Muscle of leg (tissue), 11 donors: Measurements from ENCODE around the gene CLSTN2. TPM values are rescaled to one million over a fixed set of nuclear protein-coding genes. Genes with fewer than 3 reads are reported as not detected.

Experiments
- DNase-seq: peaks from one replicate; pipeline ENCODE4 v3.0.0; 2013
- H3K27ac ChIP-seq: one replicate; pipeline ENCODE4 v1.5.1; 2013; ENCODE audit warnings: mild to moderate bottlenecking, low read length, control low read depth
- H3K27me3 ChIP-seq: one replicate; pipeline ENCODE4 v1.6.1; 2013; ENCODE audit warnings: low read length; ENCODE audit not compliant: control insufficient read depth, insufficient read depth
- H3K36me3 ChIP-seq: one replicate; pipeline ENCODE4 v1.6.1; 2013; ENCODE audit warnings: low read length; ENCODE audit not compliant: control insufficient read depth, insufficient read depth
- H3K4me1 ChIP-seq: one replicate; pipeline ENCODE4 v1.6.1; 2013; ENCODE audit warnings: low read length; ENCODE audit not compliant: control insufficient read depth, insufficient read depth
- H3K4me3 ChIP-seq: one replicate; pipeline ENCODE4 v1.5.1; 2013; ENCODE audit warnings: low read length, control low read depth
- H3K9me3 ChIP-seq: replicated peaks from 2 replicates; pipeline ENCODE4 v1.6.1; 2013; ENCODE audit warnings: low read depth, low read length; ENCODE audit not compliant: control insufficient read depth
- WGBS: methylation state at CpG from one replicate; pipeline ENCODE4 v1.1.5; 2013; ENCODE audit warnings: missing lambda C conversion rate; ENCODE audit not compliant: insufficient coverage; 5-methylcytosine and 5-hydroxymethylcytosine counted together
- polyA plus RNA-seq, 8 donors: library from polyadenylated mRNA; unstranded; fragments of 120-200 nt; gene quantifications; one replicate each; pipeline versions ENCODE4 v1.2.1 to v1.2.3, GENCODE V29; 2013; ENCODE audit warnings: inconsistent platforms in 1 of 8, low replicate concordance in 1 of 8; ENCODE audit not compliant: insufficient read length in 8 of 8, insufficient read depth in 1 of 8
- total RNA-seq: library from RNA; stranded (reverse); fragments of 120-200 nt; gene quantifications from one replicate; pipeline ENCODE4 v1.2.4, GENCODE V29; 2013

Gene CLSTN2
- total and polyA plus RNA-seq, 9 donors, result 1.9 to 5.2 (median 3.1) TPM

- no peaks in the 10 kb centered on the region for H3K36me3 ChIP-seq
- no CpG with 5 or more reads among the region's 1 CpG for WGBS
- peaks cover 9% of the 10 kb centered on the region for H3K4me1 ChIP-seq
- no peak overlapping the region for H3K27ac ChIP-seq
- peaks cover 30% of the 10 kb centered on the region for H3K27me3 ChIP-seq
- no peaks in the 10 kb centered on the region for H3K9me3 ChIP-seq
- DNase-seq, result no peak
- H3K4me3 ChIP-seq, result no peak overlapping the region
These were observed 5.6 kb downstream of the CLSTN2 start for GRCh38 chr3:139940622-139941021.

GRCh38 chr3:139941580-139941979, 6.6 kb downstream of the CLSTN2 start:
- DNase-seq, result no peak
- H3K4me3 ChIP-seq, result no peak overlapping the region
- peaks cover 22% of the 10 kb centered on the region for H3K27me3 ChIP-seq
- no peaks in the 10 kb centered on the region for H3K4me1 ChIP-seq
- H3K9me3 ChIP-seq, result no peaks in the 10 kb centered on the region
- WGBS, result 83% methylated on average over 1 of the region's 4 CpGs
- H3K36me3 ChIP-seq, result no peaks in the 10 kb centered on the region
- H3K27ac ChIP-seq, result no peak overlapping the region

GRCh38 chr3:139944256-139944910, 9.4 kb downstream of the CLSTN2 start:
- Histone ChIP-seq H3K27me3 (peaks cover 8% of the 10 kb centered on the region), H3K9me3 (no peaks in the 10 kb centered on the region), H3K36me3 (no peaks in the 10 kb centered on the region), H3K4me3 (no peak overlapping the region), H3K4me1 (no peaks in the 10 kb centered on the region), H3K27ac (no peak overlapping the region)
- 49% methylated on average over 3 of the region's 7 CpGs for WGBS
- DNase-seq, result no peak

- Histone ChIP-seq H3K4me1 (no peaks in the 10 kb centered on the region), H3K27ac (no peak overlapping the region), H3K9me3 (no peaks in the 10 kb centered on the region), H3K36me3 (no peaks in the 10 kb centered on the region), H3K27me3 (peaks cover 5% of the 10 kb centered on the region), H3K4me3 (no peak overlapping the region)
- WGBS, result no CpG with 5 or more reads among the region's 4 CpGs
- no peak for DNase-seq
These were observed 10.4 kb downstream of the CLSTN2 start for GRCh38 chr3:139945386-139945785.

GRCh38 chr3:139945942-139946341, 11.0 kb downstream of the CLSTN2 start:
- Histone ChIP-seq H3K4me1 (no peaks in the 10 kb centered on the region), H3K9me3 (no peaks in the 10 kb centered on the region), H3K27me3 (peaks cover 5% of the 10 kb centered on the region), H3K36me3 (no peaks in the 10 kb centered on the region), H3K27ac (no peak overlapping the region), H3K4me3 (no peak overlapping the region)
- no peak for DNase-seq

- Histone ChIP-seq H3K36me3 (no peaks in the 10 kb centered on the region), H3K9me3 (no peaks in the 10 kb centered on the region), H3K4me1 (no peaks in the 10 kb centered on the region), H3K27ac (no peak overlapping the region), H3K27me3 (peaks cover 7% of the 10 kb centered on the region), H3K4me3 (no peak overlapping the region)
- DNase-seq, result no peak
These were observed 13.5 kb downstream of the CLSTN2 start for GRCh38 chr3:139948467-139948866.

- no peaks in the 10 kb centered on the region for H3K9me3 ChIP-seq
- H3K4me3 ChIP-seq, result no peak overlapping the region
- H3K27me3 ChIP-seq, result peaks cover 7% of the 10 kb centered on the region
- no peak for DNase-seq
- no peak overlapping the region for H3K27ac ChIP-seq
- H3K4me1 ChIP-seq, result no peaks in the 10 kb centered on the region
- WGBS, result 51% methylated on average over 2 of the region's 6 CpGs
- H3K36me3 ChIP-seq, result no peaks in the 10 kb centered on the region
These were observed 13.9 kb downstream of the CLSTN2 start for GRCh38 chr3:139948898-139949297.

- no peaks in the 10 kb centered on the region for H3K4me1 ChIP-seq
- peaks cover 5% of the 10 kb centered on the region for H3K27me3 ChIP-seq
- no peaks in the 10 kb centered on the region for H3K9me3 ChIP-seq
- DNase-seq, result no peak
- 83% methylated on average over 1 of the region's 2 CpGs for WGBS
- no peak overlapping the region for H3K4me3 ChIP-seq
- no peak overlapping the region for H3K27ac ChIP-seq
- no peaks in the 10 kb centered on the region for H3K36me3 ChIP-seq
These were observed 18.3 kb downstream of the CLSTN2 start for GRCh38 chr3:139953131-139953910.

GRCh38 chr3:139954146-139954860, 19.3 kb downstream of the CLSTN2 start:
- 49% methylated on average over 2 of the region's 3 CpGs for WGBS
- H3K27me3 ChIP-seq, result peaks cover 8% of the 10 kb centered on the region
- no peak overlapping the region for H3K27ac ChIP-seq
- no peaks in the 10 kb centered on the region for H3K4me1 ChIP-seq
- no peaks in the 10 kb centered on the region for H3K36me3 ChIP-seq
- H3K9me3 ChIP-seq, result no peaks in the 10 kb centered on the region
- DNase-seq, result no peak
- no peak overlapping the region for H3K4me3 ChIP-seq

- Histone ChIP-seq H3K4me1 (no peaks in the 10 kb centered on the region), H3K36me3 (no peaks in the 10 kb centered on the region), H3K4me3 (no peak overlapping the region), H3K9me3 (no peaks in the 10 kb centered on the region), H3K27me3 (peaks cover 8% of the 10 kb centered on the region), H3K27ac (no peak overlapping the region)
- no peak for DNase-seq
- 53% methylated on average over 4 of the region's 4 CpGs for WGBS
These were observed 22.9 kb downstream of the CLSTN2 start for GRCh38 chr3:139957844-139958243.
